ENCODE measurements around the gene SPATA6L. TPM values are rescaled to one million over a fixed set of nuclear protein-coding genes. Genes with fewer than 3 reads are reported as not detected.
A peak's percentile ranks its signal among the peaks of the same experiment; 100 is the strongest.

SPATA6L gene
- total and polyA plus RNA-seq, 2 of the 13 experiments (the other 11 are each of a cell fraction or from before 2014, with no cell fraction given) = 1.1 to 1.9 TPM

GRCh38 chr9:4679268-4680172 lies 13.2 kb upstream of the SPATA6L start, which contains the start of gene CDC37L1 (continued):
- TF ChIP-seq REST (IDR thresholded peaks at IDR 0.05; ENCODE audit: borderline replicate concordance in 1 of 2, low read depth in 1 of 2, low read length in 2 of 2) (peak in 1 of 2 experiments; percentile 31; a peak in 1 of 4 replicates), ZNF749 (CRISPR knock-in tag; IDR thresholded peaks at IDR 0.05; ENCODE audit: borderline replicate concordance) (peak; percentile 91), ZNF709 (CRISPR knock-in tag; IDR thresholded peaks at IDR 0.05) (peak; percentile 90), ZNF432 (CRISPR knock-in tag; IDR thresholded peaks at IDR 0.05; ENCODE audit: borderline replicate concordance) (no peak), ZNF572 (CRISPR knock-in tag; IDR thresholded peaks at IDR 0.05) (peak; percentile 82; the same call in 1 of the 2 replicates), ATF7 (IDR thresholded peaks at IDR 0.05) (no peak), ATF7 (CRISPR knock-in tag; IDR thresholded peaks at IDR 0.05) (peak; percentile 63; the same call in 1 of the 2 replicates), ZNF260 (CRISPR knock-in tag; IDR thresholded peaks at IDR 0.05; ENCODE audit: borderline replicate concordance, low read depth) (no peak), ZKSCAN5 (CRISPR knock-in tag; IDR thresholded peaks at IDR 0.05) (no peak), MTERF4 (CRISPR knock-in tag; IDR thresholded peaks at IDR 0.05) (peak; percentile 69), ZNF724P (CRISPR knock-in tag; IDR thresholded peaks at IDR 0.05; ENCODE audit: borderline replicate concordance) (no peak; the same call in 1 of the 2 replicates), DDIT3 (CRISPR knock-in tag; IDR thresholded peaks at IDR 0.05) (no peak), DR1 (CRISPR knock-in tag; IDR thresholded peaks at IDR 0.05) (peak; percentile 91), NR2F2 (IDR thresholded peaks at IDR 0.05; ENCODE audit: borderline replicate concordance, low read depth) (no peak), ZNF816 (CRISPR knock-in tag; IDR thresholded peaks at IDR 0.05; ENCODE audit: borderline replicate concordance) (no peak; the same call in 1 of the 2 replicates), ZNF766 (CRISPR knock-in tag; IDR thresholded peaks at IDR 0.05; ENCODE audit: borderline replicate concordance) (peak; percentile 71), DZIP1 (CRISPR knock-in tag; IDR thresholded peaks at IDR 0.05) (peak; percentile 27; the same call in 1 of the 2 replicates), KMT2B (CRISPR knock-in tag; IDR thresholded peaks at IDR 0.05) (peak; percentile 94), SYNCRIP (IDR thresholded peaks at IDR 0.05; ENCODE audit: insufficient read depth, low read depth, low read length) (no peak), RBAK (CRISPR knock-in tag; IDR thresholded peaks at IDR 0.05) (no peak), NFYC (CRISPR knock-in tag; IDR thresholded peaks at IDR 0.05) (no peak; the same call in 1 of the 2 replicates), RXRB (CRISPR knock-in tag; IDR thresholded peaks at IDR 0.05; ENCODE audit: borderline replicate concordance) (peak; percentile 72)

Data from HepG2 (cell line).